PC-9 (cell line): ENCODE measurements around the gene PTGR1. TPM values are rescaled to one million over a fixed set of nuclear protein-coding genes. Genes with fewer than 3 reads are reported as not detected.
A peak's percentile ranks its signal among the peaks of the same experiment; 100 is the strongest.

ENCODE experiments used
- Bru-seq: library from RNA; stranded (reverse); fragments of 400-500 nt; gene quantifications from one replicate; lab custom pipeline; 2021; lab: Mats Ljungman, UMichigan
- BruChase-seq, 2 experiments: library from RNA; stranded (reverse); fragments of 400-500 nt; gene quantifications; one replicate each; lab custom pipeline; 2021; lab: Mats Ljungman, UMichigan
- BruUV-seq: library from RNA; stranded (reverse); fragments of 400-500 nt; replicated peaks from 2 replicates; lab custom pipeline; 2021; lab: Mats Ljungman, UMichigan
- CTCF ChIA-PET: fragments of 300-600 bp; sonication (Branson Sonifier 250); formaldehyde crosslinking; loops from one replicate; lab custom pipeline; 2022; ENCODE audit warnings: antibody characterized with exemption; lab: Charles Lee
- POLR2A ChIA-PET: fragments of 300-600 bp; sonication (Branson Sonifier 250); formaldehyde crosslinking; loops from one replicate; lab custom pipeline; 2022; ENCODE audit warnings: antibody characterized with exemption; ENCODE audit not compliant: unreplicated experiment; lab: Charles Lee
- DNase-seq, 2 experiments: peaks; one replicate each; pipeline versions ENCODE4 v3.0.0 to v3.0.0-alpha.2; 2015 to 2022; ENCODE audit warnings: mixed read lengths in 1 of 2
- H2AFZ ChIP-seq: fragments of 200-600 bp; sonication (generic); 2 replicates; pipeline ENCODE4 v1.8.1; 2017; ENCODE audit warnings: antibody characterized with exemption
- H3F3A ChIP-seq: fragments of 200-600 bp; sonication (generic); 2 replicates; pipeline ENCODE4 v1.8.1; 2017; ENCODE audit warnings: antibody characterized with exemption, mild to moderate bottlenecking, low read depth; ENCODE audit not compliant: insufficient read depth
- H3K27ac ChIP-seq: fragments of 200-600 bp; sonication (generic); 2 replicates; pipeline ENCODE4 v1.6.1; 2016; ENCODE audit warnings: mixed run types
- H3K27me3 ChIP-seq: fragments of 200-600 bp; sonication (generic); 2 replicates; pipeline ENCODE4 v1.6.1; 2016; ENCODE audit warnings: low read depth, mixed run types; ENCODE audit not compliant: insufficient read depth
- H3K36me3 ChIP-seq: fragments of 200-600 bp; sonication (generic); 2 replicates; pipeline ENCODE4 v1.6.1; 2016; ENCODE audit warnings: low read depth, mixed run types
- H3K4me1 ChIP-seq: fragments of 200-600 bp; sonication (generic); replicated peaks from 2 replicates; pipeline ENCODE4 v1.6.1; 2016; ENCODE audit warnings: mixed run types; ENCODE audit not compliant: insufficient read depth
- H3K4me2 ChIP-seq: fragments of 200-600 bp; sonication (generic); 2 replicates; pipeline ENCODE4 v1.6.1; 2017; ENCODE audit warnings: mixed run types
- H3K4me3 ChIP-seq: fragments of 200-600 bp; sonication (generic); 2 replicates; pipeline ENCODE4 v1.6.1; 2016; ENCODE audit warnings: mixed run types
- H3K79me2 ChIP-seq: fragments of 200-600 bp; sonication (generic); 2 replicates; pipeline ENCODE4 v1.6.1; 2017; ENCODE audit warnings: low read depth, mixed run types
- H3K9me2 ChIP-seq: fragments of 200-600 bp; sonication (generic); 2 replicates; pipeline ENCODE4 v1.8.1; 2017; ENCODE audit warnings: mild to moderate bottlenecking; ENCODE audit not compliant: insufficient read depth
- H3K9me3 ChIP-seq: fragments of 200-600 bp; sonication (generic); 2 replicates; pipeline ENCODE4 v1.8.1; 2016; ENCODE audit warnings: low read depth; ENCODE audit not compliant: insufficient read depth
- H4K20me1 ChIP-seq: fragments of 200-600 bp; sonication (generic); 2 replicates; pipeline ENCODE4 v1.8.1; 2017; ENCODE audit not compliant: insufficient read depth
- EZH2 ChIP-seq: fragments of 200-600 bp; sonication (generic); IDR thresholded peaks from 2 replicates; pipeline ENCODE4 v1.8.0; 2017; ENCODE audit warnings: antibody characterized with exemption, low read depth
- intact Hi-C: fragments of 100-400 bp; cut with micrococcal nuclease; formaldehyde crosslinking; loops from one replicate; pipeline ENCODE4 v1.10.0; 2022; ENCODE audit not compliant: unreplicated experiment
- long read RNA-seq: library from polyadenylated mRNA; stranded (forward); transcript quantifications from one replicate; pipeline ENCODE4 v2.0.0, GENCODE V29; 2022
- total RNA-seq: library from RNA; stranded (reverse); gene quantifications from 2 replicates; pipeline ENCODE4 v1.2.3, GENCODE V29; 2021
- TF ChIP-seq, protein P1 (sequence below): fragments of 200-600 bp; sonication (generic); conservative IDR thresholded peaks from 2 replicates; pipeline ENCODE4 v1.6.1; 2017; ENCODE audit warnings: mixed run types, antibody characterized with exemption, mild to moderate bottlenecking, moderate library complexity

Gene PTGR1
- total RNA-seq (611 and 635 TPM in 2 replicates), Bru-seq, nascent RNA (percentile 99 among the genes with signal in this experiment), BruChase-seq, experiment 1, labeled RNA remaining after a 2-hour chase (percentile 98 among the genes with signal in this experiment), BruChase-seq, experiment 2, labeled RNA remaining after a 6-hour chase (percentile 96 among the genes with signal in this experiment)
- long read RNA-seq, transcript PTGR1-201 (10 exons, 1,223 nt): minor isoform, 60 of 726 reads
- long read RNA-seq, transcript PTGR1-207 (11 exons, 1,941 nt): minor isoform, 55 of 726 reads
- long read RNA-seq, transcript PTGR1-203 (4 exons, 1,061 nt): minor isoform, 66 of 726 reads
- long read RNA-seq, transcript PTGR1-205 (10 exons, 1,407 nt): major isoform, 443 of 726 reads
- long read RNA-seq, partial matches to known transcripts: 33 of 726 reads
- long read RNA-seq, other reads (novel, unspliced or antisense): 66 of 726 reads

- no peaks in the 10 kb centered on the region for H3K9me3 ChIP-seq
- DNase-seq: peak; percentile 71 to 86
- no TSS peak for BruUV-seq
- peak within 1 kb of the TSS; percentile 100 for H3K27ac ChIP-seq
- H3K4me1 ChIP-seq: peaks cover 57% of the 10 kb centered on the region
- H3K4me3 ChIP-seq: peak within 1 kb of the TSS; percentile 96
- ChIA-PET POLR2A (interaction anchor here (0.5 to 0.9 kb wide), 8 partner anchors 11 to 1941 kb away, joined by 3 to 13 read pairs (median 4); partner anchors contain the start of gene DNAJC25), CTCF (interaction anchor here (0.7 to 0.8 kb wide), 2 partner anchors 12 to 475 kb away, joined by 4 to 11 read pairs; no protein-coding TSS in a partner anchor)
- no peaks in the 10 kb centered on the region for H3K27me3 ChIP-seq
- H3F3A ChIP-seq: peaks cover 73% of the 10 kb centered on the region
- H3K79me2 ChIP-seq: peaks cover 64% of the 10 kb centered on the region
- H2AFZ ChIP-seq: peak within 1 kb of the TSS; percentile 79
- no peak for TF ChIP-seq EZH2
- TF ChIP-seq, protein P1, sequence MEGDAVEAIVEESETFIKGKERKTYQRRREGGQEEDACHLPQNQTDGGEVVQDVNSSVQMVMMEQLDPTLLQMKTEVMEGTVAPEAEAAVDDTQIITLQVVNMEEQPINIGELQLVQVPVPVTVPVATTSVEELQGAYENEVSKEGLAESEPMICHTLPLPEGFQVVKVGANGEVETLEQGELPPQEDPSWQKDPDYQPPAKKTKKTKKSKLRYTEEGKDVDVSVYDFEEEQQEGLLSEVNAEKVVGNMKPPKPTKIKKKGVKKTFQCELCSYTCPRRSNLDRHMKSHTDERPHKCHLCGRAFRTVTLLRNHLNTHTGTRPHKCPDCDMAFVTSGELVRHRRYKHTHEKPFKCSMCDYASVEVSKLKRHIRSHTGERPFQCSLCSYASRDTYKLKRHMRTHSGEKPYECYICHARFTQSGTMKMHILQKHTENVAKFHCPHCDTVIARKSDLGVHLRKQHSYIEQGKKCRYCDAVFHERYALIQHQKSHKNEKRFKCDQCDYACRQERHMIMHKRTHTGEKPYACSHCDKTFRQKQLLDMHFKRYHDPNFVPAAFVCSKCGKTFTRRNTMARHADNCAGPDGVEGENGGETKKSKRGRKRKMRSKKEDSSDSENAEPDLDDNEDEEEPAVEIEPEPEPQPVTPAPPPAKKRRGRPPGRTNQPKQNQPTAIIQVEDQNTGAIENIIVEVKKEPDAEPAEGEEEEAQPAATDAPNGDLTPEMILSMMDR: no peak
- intact Hi-C loops: loop anchor here (1.0 to 10.0 kb wide), 4 partner anchors 32 to 335 kb away; partner anchors contain the start of genes DNAJC25 and UGCG
- H3K9me2 ChIP-seq: no peaks in the 10 kb centered on the region
- H3K36me3 ChIP-seq: peaks cover 28% of the 10 kb centered on the region
- H3K4me2 ChIP-seq: peak within 1 kb of the TSS; percentile 81
- H4K20me1 ChIP-seq: peaks cover 32% of the 10 kb centered on the region
These were observed at the start of gene PTGR1 for GRCh38 chr9:111599092-111599954. Gene PTGR1, minus strand, starts transcription at chr9:111599647. Its CDS starts 2,225 bp downstream, at chr9:111597422.

GRCh38 chr9:111649016-111649415 lies 49.6 kb upstream of the PTGR1 start:
- no peak for DNase-seq
- no peak overlapping the region for H3K4me3 ChIP-seq
- CTCF ChIA-PET: no interaction called here
- no peaks in the 10 kb centered on the region for H3K27me3 ChIP-seq
- BruUV-seq: no TSS peak
- no peak overlapping the region for H2AFZ ChIP-seq
- TF ChIP-seq, protein P1: no peak
- TF ChIP-seq EZH2: no peak
- H3K27ac ChIP-seq: no peak overlapping the region
- peaks cover 9% of the 10 kb centered on the region; the same call in 1 of the 2 replicates for H4K20me1 ChIP-seq
- intact Hi-C loops: no loop called here
- H3K79me2 ChIP-seq: peaks cover 18% of the 10 kb centered on the region
- no peak overlapping the region for H3K4me2 ChIP-seq
- H3K9me3 ChIP-seq: no peaks in the 10 kb centered on the region
- peaks cover 42% of the 10 kb centered on the region for H3K36me3 ChIP-seq
- POLR2A ChIA-PET: no interaction called here
- H3K9me2 ChIP-seq: no peaks in the 10 kb centered on the region
- H3K4me1 ChIP-seq: no peaks in the 10 kb centered on the region
- H3F3A ChIP-seq: no peaks in the 10 kb centered on the region; the same call in none of the 2 replicates

DNA sequence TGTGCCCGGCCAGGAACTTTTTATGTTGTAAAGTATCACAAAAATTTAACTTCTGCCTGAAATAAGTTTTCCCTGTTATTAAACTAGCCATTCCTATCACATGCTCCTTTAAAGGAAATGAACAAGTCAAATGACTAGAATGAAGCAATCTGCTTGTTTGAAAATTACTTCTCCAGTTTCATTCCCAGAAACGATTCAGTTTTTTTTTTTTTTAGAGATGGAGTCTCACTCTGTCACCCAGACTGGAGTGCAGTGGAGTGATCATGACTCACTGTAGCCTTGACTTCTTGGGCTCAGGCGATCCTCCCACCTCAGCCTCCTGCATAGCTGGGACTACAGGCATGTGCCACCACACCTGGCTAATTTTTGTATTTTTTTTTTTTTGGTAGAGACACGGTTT lies 48.6 kb upstream of the PTGR1 start:
- Histone ChIP-seq H3K27me3 (no peaks in the 10 kb centered on the region), H3K4me1 (no peaks in the 10 kb centered on the region), H2AFZ (no peak overlapping the region), H3K4me3 (no peak overlapping the region), H3K9me2 (no peaks in the 10 kb centered on the region), H3K36me3 (peaks cover 37% of the 10 kb centered on the region), H4K20me1 (peaks cover 9% of the 10 kb centered on the region; the same call in 1 of the 2 replicates), H3K4me2 (no peak overlapping the region), H3K9me3 (no peaks in the 10 kb centered on the region), H3F3A (no peaks in the 10 kb centered on the region; the same call in none of the 2 replicates), H3K79me2 (peaks cover 28% of the 10 kb centered on the region), H3K27ac (no peak overlapping the region)
- BruUV-seq: no TSS peak
- ChIA-PET POLR2A (no interaction called here), CTCF (no interaction called here)
- DNase-seq: no peak
- intact Hi-C loops: no loop called here
- TF ChIP-seq, protein P1: no peak
- TF ChIP-seq EZH2: no peak
